IPS DF 4.7 (cell line): Measurements from ENCODE around the gene LCE5A.
A peak's percentile ranks its signal among the peaks of the same experiment; 100 is the strongest.
"Not testable (repeated sequence)": the region's sequence is repeated elsewhere in the genome, so short reads cannot be mapped to it uniquely, and the experiment has no call there.

Source experiments
- DNase-seq: peaks from one replicate; pipeline ENCODE4 v3.0.0-alpha.2; 2013; ENCODE audit warnings: low spot score; ENCODE audit errors: extremely low read depth

Gene LCE5A

DNA sequence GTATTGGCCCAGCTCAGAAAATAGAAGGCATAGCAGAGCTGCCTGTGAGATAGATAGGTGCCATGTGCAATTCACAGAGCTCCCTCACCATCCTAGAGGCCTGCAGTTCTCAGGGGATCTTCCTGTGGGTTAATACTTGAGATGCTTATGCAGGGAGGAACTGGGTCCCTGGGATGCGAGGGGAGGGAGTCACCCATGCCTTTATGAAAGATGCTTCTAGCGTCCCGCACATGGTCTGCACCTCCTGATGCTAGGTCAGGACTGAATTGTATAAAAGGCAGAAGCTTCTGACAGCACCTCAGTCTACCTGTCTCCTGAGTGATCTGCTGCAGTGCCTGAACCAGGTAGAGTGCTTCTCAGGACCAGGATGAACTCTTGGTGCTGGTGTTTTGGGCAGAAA, at the start of gene LCE5A:
TSS of gene LCE5A (plus strand) at position 301 of the 400 bp plus-strand sequence. CDS start 732 bp downstream, outside the sequence.
- DNase-seq, result no peak

DNA sequence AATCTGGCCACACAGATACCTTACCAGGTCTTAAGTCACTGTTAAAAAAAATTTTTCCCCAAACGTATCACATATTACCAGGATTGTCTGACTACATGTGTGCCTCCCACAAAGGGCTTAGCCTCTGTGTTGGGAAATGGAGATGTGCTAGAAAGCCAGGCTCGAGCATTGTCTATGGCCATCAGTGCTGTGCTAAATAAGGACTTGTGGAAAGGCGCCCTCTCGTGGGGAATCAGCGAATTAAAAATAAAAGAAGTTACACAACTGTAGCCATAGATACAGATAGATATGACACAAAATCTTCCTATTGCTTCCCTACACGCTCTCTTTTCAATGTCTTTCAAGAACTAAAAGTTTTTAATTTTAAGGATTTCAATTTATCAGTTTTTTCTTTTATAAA, 49.1 kb upstream of the LCE5A start:
- peak; percentile 33 for DNase-seq

GRCh38 chr1:152462636-152463035, 48.0 kb upstream of the LCE5A start:
- DNase-seq, result no peak

GRCh38 chr1:152466217-152466616, 44.4 kb upstream of the LCE5A start:
- no peak for DNase-seq

- DNase-seq, result no peak
Observed at GRCh38 chr1:152473887-152474537, 36.6 kb upstream of the LCE5A start.

DNA sequence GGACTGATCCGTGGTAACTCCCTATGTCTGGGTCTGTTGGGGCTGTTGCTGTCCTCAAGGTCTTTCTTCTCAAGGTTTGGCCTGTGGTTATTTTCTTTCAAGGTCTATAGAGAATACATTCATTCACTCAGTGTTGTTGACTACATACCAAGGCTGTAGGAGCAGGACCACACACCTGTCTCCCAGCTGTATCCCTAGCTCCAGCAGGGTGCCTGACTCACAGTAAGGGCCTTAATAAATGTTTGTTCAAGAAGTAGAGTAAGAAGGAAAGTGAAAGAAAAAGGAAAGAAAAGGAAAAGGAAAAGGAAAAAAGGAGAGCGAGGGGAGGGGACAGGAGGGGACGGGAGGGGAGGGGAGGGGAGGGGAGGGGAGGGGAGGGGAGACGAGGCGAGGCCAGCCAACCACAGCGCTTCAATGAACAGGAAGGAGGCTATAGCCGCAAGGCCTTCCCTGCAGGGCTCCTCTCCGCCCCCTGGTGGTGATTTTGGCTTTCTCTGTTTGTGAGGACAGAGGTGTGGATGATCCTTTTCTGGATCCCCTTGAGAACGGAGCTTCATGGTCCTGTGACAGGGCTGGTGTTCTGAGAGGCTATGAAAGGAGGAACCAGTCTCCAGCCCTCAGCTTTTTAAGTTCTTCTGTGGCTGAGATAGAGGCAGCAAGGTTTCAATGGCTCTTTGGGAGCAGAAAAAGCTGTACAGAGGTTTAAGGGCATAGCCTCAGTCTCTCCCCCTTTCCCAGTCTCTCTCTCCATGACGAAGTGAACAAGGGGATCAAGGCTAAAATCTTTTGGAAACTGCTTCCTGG, 30.6 kb upstream of the LCE5A start:
- DNase-seq, result no peak

DNA sequence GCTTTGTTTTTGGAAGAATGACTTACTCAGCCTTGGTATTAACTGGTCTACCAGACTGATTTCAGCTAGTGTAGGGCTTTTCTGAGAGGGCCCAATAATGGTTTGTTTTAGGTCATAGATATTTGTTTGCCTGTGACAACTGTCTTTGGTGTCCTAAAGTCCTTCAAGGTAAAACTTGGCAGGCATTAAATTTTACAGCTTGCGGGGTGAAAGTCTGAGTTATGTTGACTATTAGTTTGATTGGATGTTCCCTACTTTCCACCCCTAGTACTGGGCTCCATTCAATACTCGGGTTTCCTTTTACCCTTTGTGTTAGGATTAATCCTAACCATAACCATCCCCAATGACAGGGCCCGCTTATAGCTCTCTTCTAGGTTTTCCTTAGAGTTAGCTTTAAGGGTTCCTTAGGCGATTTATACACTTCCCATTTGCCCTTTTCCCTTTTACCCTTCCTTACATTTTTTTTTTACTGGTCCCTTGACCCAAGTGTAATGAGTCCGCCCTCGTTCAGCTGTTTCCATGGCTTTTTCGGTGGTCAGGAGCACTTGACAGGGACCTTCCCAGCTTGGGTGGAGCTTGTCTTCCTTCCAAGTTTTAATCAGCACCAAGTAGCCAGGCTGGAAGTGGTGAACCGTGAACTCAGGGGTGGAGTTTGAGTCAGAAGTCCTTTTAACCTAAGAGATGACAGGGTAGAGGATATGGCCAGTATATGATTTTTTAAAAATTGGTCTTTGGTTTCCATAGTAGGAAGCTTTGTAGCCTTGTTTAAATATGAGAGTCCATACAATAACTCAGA, 28.5 kb upstream of the LCE5A start:
- no peak for DNase-seq

DNA sequence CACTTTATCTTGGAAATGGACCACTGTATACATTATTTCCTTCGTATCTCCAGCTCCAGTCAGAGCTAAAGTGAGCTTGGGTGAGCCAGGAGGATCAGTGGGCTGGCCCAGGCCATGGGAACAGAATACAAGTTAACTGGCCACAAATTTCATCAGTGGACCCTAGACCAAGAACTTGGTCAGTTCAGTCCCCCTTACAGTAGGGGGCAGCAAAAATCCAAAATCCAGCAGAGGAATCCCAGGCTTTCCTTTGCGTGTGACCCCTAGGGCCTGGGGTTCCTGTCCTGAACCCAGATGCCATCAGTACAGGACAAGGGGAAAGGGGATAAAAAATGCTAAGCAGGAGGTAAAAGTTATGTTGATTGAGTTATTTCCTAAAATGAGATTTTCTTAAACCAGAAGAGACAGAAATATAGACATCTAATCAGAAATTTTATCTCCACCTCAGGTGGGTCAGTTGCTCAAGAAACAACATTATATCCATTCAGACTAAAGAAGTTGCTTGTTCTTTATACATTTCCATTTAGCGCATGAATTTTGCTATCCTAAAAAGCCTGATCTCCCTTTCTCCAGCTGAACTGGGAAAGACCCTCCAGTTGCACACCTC, 24.1 kb upstream of the LCE5A start:
- DNase-seq, result no peak

DNA sequence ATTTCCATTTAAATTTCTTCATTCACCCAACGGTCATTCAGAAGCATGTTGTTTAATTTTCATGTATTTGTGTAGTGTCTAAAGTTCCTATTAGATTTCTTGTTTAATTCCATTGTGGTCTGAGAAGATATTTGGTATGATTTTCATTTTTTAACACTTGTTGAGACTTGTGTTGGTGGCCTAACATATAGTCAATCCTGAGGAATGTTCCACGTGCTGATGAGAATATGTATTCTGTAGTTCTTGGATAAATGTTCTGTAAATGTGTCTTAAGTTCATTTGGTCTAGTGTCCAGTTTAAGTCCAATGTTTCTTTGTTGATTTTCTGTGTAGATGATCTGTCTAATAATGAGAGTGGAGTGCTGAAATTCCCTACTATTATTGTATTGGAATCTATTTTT, 22.7 kb upstream of the LCE5A start:
- no peak for DNase-seq

DNA sequence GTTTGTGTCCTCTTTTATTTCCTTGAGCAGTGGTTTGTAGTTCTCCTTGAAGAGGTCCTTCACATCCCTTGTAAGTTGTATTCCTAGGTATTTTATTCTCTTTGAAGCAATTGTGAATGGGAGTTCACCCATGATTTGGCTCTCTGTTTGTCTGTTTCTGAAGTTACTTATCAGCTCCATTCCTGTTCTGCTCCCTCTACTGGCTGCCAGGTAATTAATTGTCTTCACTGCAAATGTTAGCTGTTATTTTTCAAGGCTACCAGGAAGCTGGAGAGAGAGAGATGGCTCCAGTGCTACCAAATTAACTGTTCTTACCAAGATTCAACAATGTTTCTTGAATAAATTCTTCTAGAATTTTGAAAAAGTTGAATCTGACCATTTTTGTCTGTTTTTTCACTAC, 19.1 kb upstream of the LCE5A start:
- DNase-seq, result not testable (repeated sequence)

- no peak for DNase-seq
Observed at GRCh38 chr1:152495066-152495675, 15.4 kb upstream of the LCE5A start.

- DNase-seq, result no peak
Observed at GRCh38 chr1:152497273-152497672, 13.3 kb upstream of the LCE5A start.

DNA sequence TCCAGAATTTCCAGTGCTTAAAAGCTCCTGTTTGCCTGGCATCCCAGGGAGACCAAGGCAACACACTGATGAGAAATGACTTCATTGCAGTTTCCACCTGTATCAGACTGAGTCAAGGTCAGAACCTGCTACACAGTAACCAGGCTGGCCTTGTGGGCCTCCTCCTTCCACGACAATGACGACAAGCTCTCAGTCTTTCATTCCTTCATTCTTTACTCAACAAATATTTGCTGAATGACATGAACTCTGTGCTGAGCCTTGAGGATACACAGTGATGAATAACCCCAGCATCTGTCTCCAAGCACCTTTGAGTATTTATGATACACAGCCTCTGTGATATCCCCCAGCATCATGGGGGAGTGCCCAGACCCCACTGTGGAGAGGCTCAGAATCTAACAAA, 8.9 kb upstream of the LCE5A start:
- DNase-seq, result no peak

GRCh38 chr1:152502496-152503180, 8.0 kb upstream of the LCE5A start:
- DNase-seq, result no peak

GRCh38 chr1:152505083-152505482, 5.5 kb upstream of the LCE5A start:
- DNase-seq, result no peak

DNA sequence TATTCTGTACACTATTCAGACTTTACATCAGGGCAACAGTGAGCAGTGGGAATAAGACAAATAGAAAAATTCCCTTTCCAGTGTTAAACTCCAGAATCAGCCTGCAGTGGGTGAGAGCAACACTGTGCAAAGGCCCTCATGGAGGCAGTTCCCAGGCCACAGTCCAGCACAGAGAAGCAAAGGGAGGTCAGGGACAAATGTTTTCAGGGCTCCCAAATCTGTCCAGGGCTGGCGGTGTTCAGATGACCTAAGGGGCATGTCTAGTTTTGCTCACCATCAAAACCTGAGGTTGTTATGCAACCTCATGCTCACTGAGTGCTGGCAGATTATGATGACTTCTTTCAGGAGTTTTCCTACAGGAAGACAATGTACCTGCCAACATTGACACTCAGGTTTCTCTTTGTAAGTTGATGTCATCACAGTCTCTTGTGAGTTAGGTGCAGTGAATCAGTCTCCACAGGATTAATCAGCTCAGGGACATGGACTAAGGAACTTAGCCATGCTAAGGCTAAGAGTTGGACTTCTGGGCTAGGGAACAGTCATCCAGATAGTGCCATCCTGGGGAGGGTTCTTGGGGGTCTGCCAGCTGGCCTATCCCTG, 3.6 kb upstream of the LCE5A start:
- no peak for DNase-seq

- no peak for DNase-seq
Observed at GRCh38 chr1:152511596-152511995, 993 bp downstream of the LCE5A start.

GRCh38 chr1:152513081-152513480, 2.5 kb downstream of the LCE5A start:
- DNase-seq, result no peak

DNA sequence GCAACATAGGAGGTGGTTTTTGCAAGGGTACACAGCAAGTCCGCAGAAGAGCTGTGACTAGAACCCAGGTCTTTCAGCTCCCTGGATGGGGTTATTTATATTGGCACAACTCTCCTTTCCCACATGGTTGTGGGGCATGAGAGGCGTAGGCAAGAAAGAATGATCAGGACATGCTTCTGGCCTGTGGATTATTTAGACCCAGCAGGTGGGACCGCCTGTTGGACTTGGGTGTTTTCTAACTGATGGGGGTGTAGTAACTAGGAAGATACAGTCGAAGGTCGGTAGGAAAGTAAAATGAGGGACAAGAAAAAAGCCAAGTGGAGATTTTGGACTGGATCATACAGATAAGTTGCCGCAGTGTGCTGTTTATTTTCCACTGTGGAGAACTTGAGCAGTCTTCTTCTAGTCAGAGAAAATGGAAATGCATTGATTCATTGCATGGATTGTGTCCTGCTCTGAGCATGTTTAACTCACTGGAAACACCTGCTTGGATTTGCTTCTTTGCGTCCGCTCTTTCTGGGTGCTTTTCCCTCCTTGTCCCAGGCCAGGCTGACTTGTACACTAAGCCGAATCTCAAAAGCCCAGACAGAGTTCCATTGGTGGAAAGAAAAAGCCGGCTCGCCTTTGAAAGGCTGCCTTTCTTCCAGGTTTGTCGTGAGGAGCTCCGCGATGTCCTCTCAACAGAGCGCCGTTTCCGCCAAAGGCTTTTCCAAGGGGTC, 4.3 kb downstream of the LCE5A start:
- no peak for DNase-seq

- no peak for DNase-seq
Observed at GRCh38 chr1:152515434-152515783, 4.8 kb downstream of the LCE5A start.
